Measurements from ENCODE around the gene ACTRT2.

GRCh38 chr1:3019516-3020051 is 1.7 kb upstream of the ACTRT2 start:
- TF ChIP-seq CTCF (IDR thresholded peaks at IDR 0.05) (no peak), POLR2A (IDR thresholded peaks at IDR 0.05) (no peak)
